D721Med (cell line): ENCODE results near the gene TXLNG.

Experiments used
- DNase-seq: peaks from one replicate; pipeline ENCODE4 v3.0.0; 2011; ENCODE audit warnings: low spot score; ENCODE audit not compliant: insufficient read length
- FAIRE-seq: peaks from 2 replicates; lab custom pipeline; 2011; peaks lifted over from hg19 to GRCh38; lab: Jason Lieb, UNC
- TF ChIP-seq, protein P1 (sequence below): IDR thresholded peaks from 2 replicates; pipeline ENCODE4 v1.5.1; 2012; ENCODE audit warnings: mild to moderate bottlenecking, control low read depth; ENCODE audit not compliant: insufficient read depth; ENCODE audit errors: missing control alignments

Gene TXLNG

DNA sequence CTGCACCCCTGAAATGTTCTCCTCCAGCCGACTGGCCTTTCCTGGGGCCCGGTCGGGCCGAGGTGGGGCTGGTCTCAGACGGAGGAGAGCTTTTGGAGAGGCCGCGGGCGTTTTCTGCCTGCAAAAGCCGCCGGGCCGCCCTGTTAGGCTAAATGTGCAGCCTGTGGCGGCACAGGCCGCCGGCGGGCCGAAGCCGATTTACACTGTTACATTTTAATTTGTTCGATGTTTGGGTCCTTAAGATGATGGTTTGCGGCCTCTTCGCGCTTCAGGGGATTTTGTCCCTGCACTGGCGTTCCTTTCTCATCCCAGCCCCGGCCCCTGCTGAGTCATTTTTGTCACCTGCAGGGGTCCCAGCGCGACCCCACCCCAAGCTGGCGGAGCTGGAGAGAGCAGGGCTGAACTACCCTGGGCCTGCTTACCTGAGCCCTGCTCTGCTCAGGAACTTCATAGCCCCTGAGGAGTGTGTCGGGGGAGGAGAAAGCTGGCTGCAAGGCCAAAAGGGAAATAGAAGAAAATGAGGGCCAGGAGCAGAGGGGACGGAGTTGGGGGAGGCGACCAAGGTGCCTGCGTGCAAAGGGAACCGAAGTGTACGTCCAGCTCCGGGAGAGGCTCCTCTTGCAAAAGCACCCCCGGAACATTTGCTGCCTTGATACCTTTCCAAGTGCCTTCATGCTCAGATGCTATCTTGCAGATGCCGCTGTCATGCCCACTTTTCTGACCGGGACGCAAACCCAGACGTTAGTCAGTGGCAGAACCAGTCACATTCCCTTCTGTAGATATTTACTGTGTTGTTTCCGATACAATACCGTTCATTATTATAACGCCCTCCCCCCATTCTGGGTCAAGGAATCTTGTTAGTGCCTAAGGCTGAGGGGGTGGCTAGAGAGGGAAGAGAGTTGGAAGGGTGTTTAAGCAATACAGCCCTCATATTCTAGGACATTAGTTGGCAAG lies 84.9 kb downstream of the TXLNG start:
- TF ChIP-seq, protein P1, sequence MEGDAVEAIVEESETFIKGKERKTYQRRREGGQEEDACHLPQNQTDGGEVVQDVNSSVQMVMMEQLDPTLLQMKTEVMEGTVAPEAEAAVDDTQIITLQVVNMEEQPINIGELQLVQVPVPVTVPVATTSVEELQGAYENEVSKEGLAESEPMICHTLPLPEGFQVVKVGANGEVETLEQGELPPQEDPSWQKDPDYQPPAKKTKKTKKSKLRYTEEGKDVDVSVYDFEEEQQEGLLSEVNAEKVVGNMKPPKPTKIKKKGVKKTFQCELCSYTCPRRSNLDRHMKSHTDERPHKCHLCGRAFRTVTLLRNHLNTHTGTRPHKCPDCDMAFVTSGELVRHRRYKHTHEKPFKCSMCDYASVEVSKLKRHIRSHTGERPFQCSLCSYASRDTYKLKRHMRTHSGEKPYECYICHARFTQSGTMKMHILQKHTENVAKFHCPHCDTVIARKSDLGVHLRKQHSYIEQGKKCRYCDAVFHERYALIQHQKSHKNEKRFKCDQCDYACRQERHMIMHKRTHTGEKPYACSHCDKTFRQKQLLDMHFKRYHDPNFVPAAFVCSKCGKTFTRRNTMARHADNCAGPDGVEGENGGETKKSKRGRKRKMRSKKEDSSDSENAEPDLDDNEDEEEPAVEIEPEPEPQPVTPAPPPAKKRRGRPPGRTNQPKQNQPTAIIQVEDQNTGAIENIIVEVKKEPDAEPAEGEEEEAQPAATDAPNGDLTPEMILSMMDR, result no peak
- no peak for FAIRE-seq
- no peak for DNase-seq

DNA sequence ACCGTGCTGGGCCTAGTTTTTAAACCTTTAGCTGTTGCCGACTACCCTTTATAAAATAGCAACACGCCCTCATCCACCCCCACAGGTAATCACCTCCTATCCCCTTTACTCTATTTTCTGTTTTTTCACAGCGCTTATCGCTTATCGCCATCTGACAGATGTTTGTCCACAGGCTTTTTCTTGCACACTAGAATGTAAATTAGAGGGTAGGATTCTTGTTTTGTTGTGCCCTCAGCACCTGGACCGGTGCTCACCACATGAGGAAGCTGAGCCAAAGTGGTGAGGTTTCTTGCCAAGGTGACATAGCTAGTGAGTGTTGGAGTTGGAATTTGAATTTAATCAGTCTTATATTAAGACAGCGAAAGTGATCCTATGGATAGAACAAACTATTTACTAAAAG lies 86.8 kb downstream of the TXLNG start:
- no peak for FAIRE-seq
- TF ChIP-seq, protein P1, result no peak
- DNase-seq, result no peak

DNA sequence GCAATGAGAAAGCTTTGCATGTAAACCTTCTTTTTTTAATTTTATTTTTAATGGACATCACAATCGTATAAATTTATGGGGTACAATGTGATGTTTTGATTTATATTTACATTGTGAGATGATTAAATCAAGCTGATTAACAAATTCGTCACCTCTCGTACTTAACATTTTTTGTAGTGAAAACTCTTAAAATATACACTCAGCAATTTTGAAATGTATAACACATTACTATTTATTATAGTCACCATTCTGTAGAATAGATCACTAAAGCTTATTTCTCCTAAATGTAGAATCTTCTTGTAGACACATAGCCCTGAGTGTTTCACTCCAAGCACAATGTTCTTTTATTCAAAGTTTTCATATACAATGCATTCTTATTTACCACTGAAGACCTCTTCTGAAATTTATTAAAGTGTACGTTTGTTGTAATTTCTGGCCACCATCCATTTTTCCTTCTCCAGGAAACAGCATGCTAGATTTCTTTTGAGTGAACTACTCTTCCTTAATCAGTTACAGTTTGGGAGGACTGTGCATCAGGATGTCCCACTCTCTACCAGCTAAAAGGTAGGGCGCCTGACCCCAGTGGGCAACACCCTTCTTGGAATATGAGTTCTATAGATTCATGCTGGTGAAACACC lies 88.3 kb downstream of the TXLNG start:
- FAIRE-seq (no peak), DNase-seq (no peak)
- TF ChIP-seq, protein P1, result no peak

DNA sequence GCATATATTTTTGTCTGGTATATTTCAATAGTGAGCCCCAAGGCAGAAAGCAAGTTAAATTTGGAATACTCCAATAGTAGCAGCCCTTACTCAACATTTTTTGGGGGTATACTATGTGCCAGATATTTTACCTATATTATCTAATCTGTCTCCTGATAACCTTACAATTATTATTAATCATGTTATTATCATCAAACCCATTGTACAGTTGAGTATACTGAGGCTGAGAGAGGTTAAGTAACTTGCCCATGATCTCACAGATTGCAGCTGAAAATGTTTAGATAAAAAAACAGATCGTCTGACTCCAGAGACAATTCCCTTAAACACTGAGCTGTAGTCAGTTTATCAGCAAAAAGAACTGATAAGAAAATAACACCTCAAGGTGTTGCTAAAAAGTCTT lies 90.4 kb downstream of the TXLNG start:
- TF ChIP-seq, protein P1, result no peak
- DNase-seq (no peak), FAIRE-seq (no peak)

DNA sequence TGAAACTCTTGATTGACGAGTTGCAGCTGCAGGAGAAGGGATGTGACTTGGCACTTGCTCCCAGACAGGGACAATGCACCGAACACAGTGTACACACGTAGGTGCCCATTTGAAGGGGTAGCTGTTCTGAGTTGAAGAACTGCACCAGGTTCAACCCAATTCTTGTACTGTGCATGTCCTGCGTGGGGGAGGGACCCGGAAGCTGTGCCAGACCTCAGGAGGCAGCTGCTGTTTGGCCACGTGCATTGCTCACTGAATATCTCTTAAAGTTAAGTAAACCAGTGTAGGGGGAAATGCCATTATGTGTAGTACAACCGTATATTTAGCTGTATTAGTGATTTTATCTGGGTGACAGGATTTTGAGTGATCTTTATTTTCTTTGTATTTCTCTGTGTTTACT lies 95.9 kb downstream of the TXLNG start:
- FAIRE-seq (no peak), DNase-seq (no peak)
- TF ChIP-seq, protein P1, result no peak

DNA sequence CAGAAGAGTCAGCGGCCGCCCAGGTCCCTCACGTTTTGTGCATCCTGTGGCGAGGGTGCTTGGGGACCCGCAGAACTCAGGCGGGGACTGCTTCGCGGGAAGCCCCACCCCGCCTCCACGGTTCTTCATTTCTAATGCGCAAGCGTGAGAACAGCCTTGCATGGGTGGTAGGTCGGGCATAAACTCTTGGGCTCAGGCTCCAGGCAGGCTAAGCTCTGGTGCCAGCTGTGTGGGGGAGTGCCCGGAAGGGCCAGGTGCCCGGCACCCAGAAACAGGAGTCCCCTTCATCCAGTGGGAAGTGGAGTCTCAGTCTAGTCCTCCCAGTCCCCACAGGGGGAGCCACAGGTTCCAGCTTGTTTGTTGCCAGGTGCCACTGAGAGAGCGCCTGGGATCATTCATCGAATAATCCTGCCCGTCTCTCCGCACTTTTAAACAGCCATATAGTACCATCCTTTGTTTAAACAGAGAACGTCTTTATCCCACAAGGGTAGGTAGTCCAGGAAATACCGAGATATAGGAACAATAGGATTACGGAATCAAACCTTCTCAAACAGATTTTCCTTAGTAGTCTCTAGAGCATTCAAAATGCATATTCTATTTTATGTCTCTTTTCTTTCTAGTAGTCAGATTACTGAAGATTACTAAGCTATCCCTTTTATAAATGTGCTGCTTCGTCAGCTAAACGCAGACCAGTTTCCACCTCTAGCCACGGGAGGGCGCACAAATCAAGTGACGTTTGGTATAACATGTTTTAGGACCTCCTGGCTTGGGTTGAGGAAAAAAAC lies 96.6 kb downstream of the TXLNG start:
- DNase-seq (peak; percentile 30), FAIRE-seq (peak; percentile 55)
- TF ChIP-seq, protein P1, result peak; percentile 63
